KOPT-K1 (cell line): ENCODE measurements around the gene MTHFS.

ENCODE experiments used
- H3K27ac ChIP-seq: fragments of 200-600 bp; sonication (generic); 2 replicates; pipeline ENCODE4 v1.5.1; 2016; ENCODE audit warnings: antibody characterized with exemption, mild to moderate bottlenecking, low read depth, low read length; ENCODE audit not compliant: poor library complexity, severe bottlenecking
- H3K36me3 ChIP-seq: fragments of 200-600 bp; sonication (generic); 2 replicates; pipeline ENCODE4 v1.5.1; 2017; ENCODE audit warnings: antibody characterized with exemption, mild to moderate bottlenecking, low read length, moderate library complexity; ENCODE audit not compliant: insufficient read depth
- H3K9me3 ChIP-seq: fragments of 200-600 bp; sonication (generic); 2 replicates; pipeline ENCODE4 v1.5.1; 2017; ENCODE audit warnings: antibody characterized with exemption, low read length, mild to moderate bottlenecking; ENCODE audit not compliant: insufficient read depth, poor library complexity, severe bottlenecking

MTHFS gene

DNA sequence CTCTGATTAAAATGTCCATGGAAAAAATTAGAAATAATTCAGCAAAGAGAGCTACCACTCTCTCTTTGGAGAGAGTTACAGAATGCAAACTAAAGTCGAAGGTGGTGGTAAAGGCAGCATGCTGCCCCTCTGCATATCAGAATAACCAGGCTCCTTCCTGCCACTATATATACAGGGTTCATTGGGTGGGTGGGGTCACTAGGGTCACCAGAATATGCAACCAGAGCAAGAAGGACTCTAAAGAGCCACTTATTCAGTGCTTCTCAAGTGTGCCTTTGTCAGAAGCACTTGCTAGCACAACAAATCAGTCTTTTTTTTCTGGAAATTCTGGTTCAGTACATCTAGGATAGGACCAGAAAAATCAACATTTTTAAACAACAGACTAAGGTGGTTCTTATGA, 70.0 kb downstream of the MTHFS start:
- Histone ChIP-seq H3K36me3 (no peaks in the 10 kb centered on the region; the same call in 1 of the 2 replicates), H3K9me3 (no peaks in the 10 kb centered on the region), H3K27ac (no peak overlapping the region)

DNA sequence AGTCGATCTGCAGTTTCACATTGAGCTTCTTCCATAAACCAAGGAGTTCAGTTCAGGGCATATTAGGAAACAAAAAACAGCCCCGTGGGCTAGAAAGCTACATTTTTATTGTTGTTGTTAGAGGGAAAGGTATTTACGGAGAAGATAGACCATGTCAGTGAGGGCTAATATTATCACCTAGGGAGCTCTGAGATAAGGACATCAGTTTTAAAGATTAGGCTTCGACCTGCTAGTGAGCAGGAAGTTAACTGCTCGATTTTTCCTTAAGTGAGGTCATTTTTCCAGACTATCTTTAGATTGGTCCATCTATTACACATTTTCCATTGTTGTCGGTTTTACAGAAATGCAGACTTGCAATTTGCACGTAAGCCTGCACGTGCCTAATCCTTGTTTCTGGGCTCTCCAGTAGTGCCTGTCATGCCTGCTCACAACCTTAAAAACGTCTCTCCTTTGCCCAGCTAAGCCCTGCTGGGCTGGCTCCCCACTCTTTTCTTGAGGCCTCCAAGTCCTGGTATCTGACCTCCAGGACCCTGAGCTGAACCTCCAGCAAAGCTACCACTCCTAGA, 72.6 kb downstream of the MTHFS start:
- Histone ChIP-seq H3K9me3 (no peaks in the 10 kb centered on the region), H3K27ac (no peak overlapping the region), H3K36me3 (no peaks in the 10 kb centered on the region; the same call in 1 of the 2 replicates)

DNA sequence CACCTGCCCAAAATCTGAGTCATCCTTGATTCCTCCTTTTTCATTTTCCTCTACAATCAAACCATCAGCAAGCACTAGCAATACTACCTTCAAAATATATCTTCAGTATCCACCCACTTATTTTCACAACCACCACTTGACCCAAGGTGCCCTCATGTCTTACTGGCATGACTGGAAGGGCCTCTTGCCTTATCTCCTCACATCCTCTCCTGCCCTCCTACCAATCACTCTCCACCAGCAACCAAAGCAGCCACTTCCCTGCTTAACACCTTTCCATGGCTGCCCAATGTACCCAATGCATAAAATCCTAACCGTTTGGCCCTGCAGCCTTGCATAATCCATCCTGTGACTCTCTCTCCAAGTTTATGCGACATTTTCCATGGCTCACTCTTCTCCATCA, 76.0 kb downstream of the MTHFS start:
- H3K9me3 ChIP-seq = no peaks in the 10 kb centered on the region
- no peaks in the 10 kb centered on the region for H3K36me3 ChIP-seq
- no peak overlapping the region for H3K27ac ChIP-seq

- H3K27ac ChIP-seq = no peak overlapping the region
- H3K36me3 ChIP-seq = no peaks in the 10 kb centered on the region
- H3K9me3 ChIP-seq = no peaks in the 10 kb centered on the region
These were observed 76.6 kb downstream of the MTHFS start for GRCh38 chr15:79820176-79820575.

DNA sequence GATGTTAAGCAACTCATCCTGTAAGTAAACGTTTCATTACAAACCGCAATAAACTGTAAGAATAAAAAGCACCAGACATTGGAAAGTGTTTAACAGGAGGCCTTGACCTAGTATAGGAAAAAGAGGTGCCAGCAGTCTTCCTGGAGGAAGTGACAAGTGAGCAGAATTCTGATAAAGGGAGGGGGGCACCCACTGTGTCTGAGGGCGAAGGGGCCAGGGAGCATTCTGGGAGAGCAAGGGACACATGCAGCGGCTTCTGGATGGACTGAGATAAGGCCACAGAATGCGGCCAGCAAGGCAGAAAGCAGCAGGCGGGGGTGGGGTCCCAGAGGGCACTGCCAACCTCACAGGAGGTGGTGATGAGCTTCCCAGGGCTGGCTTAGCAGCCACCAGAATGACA, 80.2 kb downstream of the MTHFS start:
- Histone ChIP-seq H3K9me3 (no peaks in the 10 kb centered on the region), H3K36me3 (no peaks in the 10 kb centered on the region), H3K27ac (no peak overlapping the region)

- Histone ChIP-seq H3K27ac (no peak overlapping the region), H3K9me3 (no peaks in the 10 kb centered on the region), H3K36me3 (no peaks in the 10 kb centered on the region)
These were observed 81.3 kb downstream of the MTHFS start for GRCh38 chr15:79815468-79815867.

DNA sequence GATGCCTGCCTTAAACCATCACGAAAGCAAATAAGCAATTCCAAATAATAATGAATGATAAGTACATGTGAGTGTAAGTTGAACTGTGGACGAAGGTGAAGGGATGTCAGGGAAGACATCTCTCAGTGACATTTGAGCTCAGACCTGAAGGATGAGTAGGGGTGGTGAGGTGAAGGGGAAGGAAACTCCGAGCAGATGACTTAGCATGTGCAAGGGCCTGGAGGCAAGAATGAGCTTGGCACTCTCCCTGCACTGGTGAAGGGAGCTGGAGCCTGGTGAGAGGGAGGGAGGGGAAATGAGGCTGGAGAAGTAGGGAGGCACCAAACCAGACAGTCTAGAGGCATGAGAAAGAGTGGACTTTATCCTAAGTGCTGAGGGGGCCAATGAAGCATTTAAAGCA, 84.3 kb downstream of the MTHFS start:
- H3K36me3 ChIP-seq = no peaks in the 10 kb centered on the region
- no peaks in the 10 kb centered on the region for H3K9me3 ChIP-seq
- H3K27ac ChIP-seq = no peak overlapping the region

DNA sequence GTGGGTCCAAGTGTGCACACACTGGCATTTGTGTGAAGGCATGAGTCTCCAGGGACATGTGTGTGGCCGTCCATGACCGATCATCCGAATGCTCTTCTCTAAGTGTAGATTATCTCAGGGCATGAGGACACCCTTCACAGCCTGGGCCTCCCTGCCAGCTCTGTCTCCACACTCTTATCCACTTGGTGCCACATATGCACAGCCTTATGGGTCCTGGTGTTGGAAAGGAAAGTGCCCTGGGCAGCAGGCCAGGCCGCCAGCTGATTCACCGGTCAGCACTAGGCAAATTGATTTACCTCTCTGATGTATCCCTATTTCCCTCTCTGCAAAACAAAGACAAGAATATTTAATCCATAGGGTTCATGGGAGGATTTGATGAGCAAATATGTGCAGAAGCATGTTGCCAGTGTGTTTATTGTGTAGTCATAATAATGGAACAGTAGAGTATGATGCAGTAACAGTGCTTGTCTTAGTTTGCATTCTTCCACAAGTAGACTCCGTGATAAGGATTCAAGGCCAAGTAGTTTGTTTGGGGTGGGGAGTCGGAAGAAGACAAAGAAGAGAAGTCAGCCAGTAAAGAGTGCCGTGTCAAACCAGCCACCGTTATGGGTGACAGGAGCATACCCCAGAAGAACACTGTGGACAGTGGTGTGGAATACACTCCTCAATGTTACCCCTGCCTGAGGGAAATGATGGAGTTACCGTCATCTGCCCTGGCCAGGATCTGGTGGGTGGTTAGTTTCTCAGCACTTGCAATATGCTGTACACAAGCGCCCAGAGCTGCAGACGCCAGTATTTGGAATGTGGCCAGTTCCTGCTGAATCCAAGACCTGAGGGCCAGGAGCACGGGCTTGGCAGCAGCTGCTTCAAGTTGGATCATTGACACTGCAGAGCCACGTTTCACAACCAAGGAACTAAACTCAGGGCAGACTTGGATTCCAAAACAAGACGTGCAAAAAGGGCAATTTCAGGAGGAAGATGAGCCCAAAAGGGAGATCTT, 85.1 kb downstream of the MTHFS start:
- Histone ChIP-seq H3K9me3 (no peaks in the 10 kb centered on the region), H3K27ac (no peak overlapping the region), H3K36me3 (no peaks in the 10 kb centered on the region)

DNA sequence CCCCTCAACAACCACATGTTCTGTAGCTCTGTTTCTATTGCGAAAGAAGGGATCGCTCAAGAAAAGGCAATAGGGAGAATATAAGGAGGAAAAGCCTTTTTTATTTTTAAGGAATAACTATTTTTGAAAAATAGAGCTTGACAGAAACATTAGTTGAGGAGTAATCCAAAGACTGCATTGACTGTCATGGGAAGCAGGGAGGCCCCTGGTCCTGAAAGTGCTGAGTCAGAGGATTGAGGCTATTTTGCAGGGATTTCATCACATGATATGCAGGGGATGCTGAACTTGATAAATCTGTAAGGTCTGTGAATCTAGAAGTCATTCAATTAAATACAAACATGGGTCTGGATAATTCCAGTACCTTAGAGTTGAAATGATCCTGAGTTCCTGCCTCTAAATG, 92.0 kb downstream of the MTHFS start:
- no peaks in the 10 kb centered on the region for H3K9me3 ChIP-seq
- H3K36me3 ChIP-seq = no peaks in the 10 kb centered on the region
- no peak overlapping the region for H3K27ac ChIP-seq

DNA sequence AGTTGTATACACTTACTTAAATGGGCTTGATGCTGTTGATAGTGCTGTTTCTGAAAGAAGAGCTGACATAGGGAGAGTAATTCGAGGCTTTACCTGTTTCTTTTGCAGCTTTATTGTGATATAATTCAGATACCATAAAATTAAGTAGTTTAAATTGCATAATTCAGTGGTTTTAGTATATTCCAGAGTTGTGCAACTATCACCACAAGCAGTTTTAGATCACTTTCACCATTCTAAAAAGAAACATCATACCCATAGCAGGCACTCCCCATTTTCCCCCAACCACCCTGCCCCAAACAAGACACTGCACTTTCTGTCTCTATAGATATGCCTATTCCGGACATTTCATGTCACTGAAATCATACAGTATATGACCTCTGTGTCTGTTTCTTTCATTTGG, 98.5 kb downstream of the MTHFS start:
- Histone ChIP-seq H3K36me3 (no peaks in the 10 kb centered on the region), H3K27ac (no peak overlapping the region), H3K9me3 (no peaks in the 10 kb centered on the region)
